Urinary bladder (tissue), 4 donors: Measurements from ENCODE around the gene PLA2G2F. TPM values are rescaled to one million over a fixed set of nuclear protein-coding genes. Genes with fewer than 3 reads are reported as not detected.

Experiments
- DNase-seq: peaks from one replicate; pipeline ENCODE4 v3.0.0-alpha.2; 2015; ENCODE audit errors: extremely low spot score
- H3K27ac ChIP-seq: one replicate; pipeline ENCODE4 v1.5.1; 2013; ENCODE audit warnings: low read depth, mild to moderate bottlenecking, moderate library complexity
- H3K36me3 ChIP-seq: one replicate; pipeline ENCODE4 v1.6.1; 2013; ENCODE audit warnings: mild to moderate bottlenecking, moderate library complexity; ENCODE audit not compliant: insufficient read depth
- H3K4me1 ChIP-seq: one replicate; pipeline ENCODE4 v1.6.1; 2013; ENCODE audit warnings: mild to moderate bottlenecking, moderate library complexity; ENCODE audit not compliant: insufficient read depth
- H3K4me3 ChIP-seq: one replicate; pipeline ENCODE4 v1.5.1; 2013; ENCODE audit warnings: low read depth, low read length
- WGBS: extraction: QIAGEN DNeasy Blood & Tissue Kit; methylation state at CpG from one replicate; pipeline ENCODE4 v1.1.7; 2013; 5-methylcytosine and 5-hydroxymethylcytosine counted together
- polyA plus RNA-seq: library from polyadenylated mRNA; stranded (reverse); fragments of 200-250 nt; gene quantifications from one replicate; pipeline ENCODE4 v1.2.3, GENCODE V29; 2013
- total RNA-seq: library from RNA; depleted of rRNA; stranded (reverse); fragments of >200 nt; gene quantifications from one replicate; pipeline ENCODE4 v1.2.3, GENCODE V29; 2014
- donor health status: healthy with polysubstance abuse.
- donor health status: healthy.

The PLA2G2F gene
- total and polyA plus RNA-seq, 2 donors, result 1.3 to 2.6 TPM

DNA sequence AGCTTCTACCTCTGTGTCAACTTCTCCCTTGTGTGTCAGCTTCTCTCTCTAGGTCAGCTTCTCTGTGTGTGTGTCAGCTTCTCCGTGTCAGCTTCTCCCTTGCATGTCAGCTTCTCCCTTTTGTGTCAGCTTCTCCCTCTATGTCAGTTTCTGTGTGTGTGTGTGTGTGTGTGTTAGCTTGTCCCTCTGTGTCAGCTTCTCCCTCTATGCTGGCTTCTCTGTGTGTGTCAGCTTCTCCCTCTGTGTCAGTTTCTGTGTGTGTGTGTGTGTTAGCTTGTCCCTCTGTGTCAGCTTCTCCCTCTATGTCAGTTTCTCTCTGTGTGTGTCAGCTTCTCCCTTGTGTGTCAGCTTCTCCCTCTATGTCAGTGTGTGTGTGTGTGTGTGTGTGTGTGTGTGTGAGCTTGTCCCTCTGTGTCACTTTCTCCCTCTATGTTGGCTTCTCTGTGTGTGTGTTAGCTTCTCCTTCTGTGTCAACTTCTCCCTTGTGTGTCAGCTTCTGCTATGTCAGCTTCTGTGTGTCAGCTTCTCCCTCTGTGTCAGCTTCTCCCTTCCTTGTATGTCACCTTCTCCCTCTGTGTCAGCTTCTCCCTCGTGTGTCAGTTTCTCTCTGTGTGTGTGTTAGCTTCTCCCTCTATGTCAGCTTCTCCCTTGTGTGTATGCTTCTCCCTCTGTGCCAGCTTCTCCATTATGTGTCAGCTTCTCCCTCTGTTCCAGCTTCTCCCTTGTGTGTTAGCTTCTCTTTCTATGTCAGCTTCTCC lies 40.4 kb downstream of the PLA2G2F start:
- H3K4me3 ChIP-seq, result no peak overlapping the region
- H3K4me1 ChIP-seq, result no peaks in the 10 kb centered on the region
- 93% methylated on average over 2 of the region's 2 CpGs for WGBS
- H3K36me3 ChIP-seq, result no peaks in the 10 kb centered on the region
- no peak overlapping the region for H3K27ac ChIP-seq
- no peak for DNase-seq

DNA sequence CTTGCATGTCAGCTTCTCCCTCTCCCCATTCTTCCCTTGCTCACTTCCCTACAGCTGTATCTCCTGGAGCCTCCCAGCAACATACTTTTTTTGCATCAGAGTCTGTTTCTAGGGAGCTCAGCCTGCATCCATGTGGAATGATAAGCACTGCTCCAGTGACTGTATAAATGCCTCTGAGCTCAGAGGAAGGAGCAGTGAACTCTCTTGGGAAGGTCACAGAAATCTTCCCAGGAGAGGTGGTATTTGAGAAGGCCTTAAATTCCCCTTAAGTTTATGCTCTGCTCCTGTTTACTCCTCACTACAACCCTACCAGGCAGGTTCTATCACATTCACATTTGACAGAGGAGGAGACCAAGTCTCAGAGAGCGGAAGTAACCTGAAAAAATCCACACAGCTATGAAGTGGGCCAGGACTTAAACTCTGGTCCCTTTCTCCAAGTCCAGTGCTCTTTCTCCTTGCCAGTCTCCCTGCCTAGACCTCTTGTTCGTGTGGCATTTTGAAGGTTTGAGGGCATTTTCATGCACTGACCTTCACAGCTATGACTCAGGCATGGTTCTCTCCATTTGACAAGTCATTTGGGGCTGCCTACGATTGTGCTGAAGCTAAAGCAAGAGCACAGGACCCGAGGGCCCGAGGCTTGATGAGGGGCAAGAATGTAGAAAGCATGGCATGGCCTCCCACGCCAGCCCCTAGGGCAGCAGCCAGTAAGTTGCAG lies 41.2 kb downstream of the PLA2G2F start:
- Histone ChIP-seq H3K4me1 (no peaks in the 10 kb centered on the region), H3K36me3 (no peaks in the 10 kb centered on the region), H3K4me3 (no peak overlapping the region), H3K27ac (no peak overlapping the region)
- no peak for DNase-seq
- WGBS, result 78% methylated on average over 6 of the region's 6 CpGs

GRCh38 chr1:20180844-20181207 lies 41.7 kb downstream of the PLA2G2F start:
- Histone ChIP-seq H3K4me3 (no peak overlapping the region), H3K27ac (no peak overlapping the region), H3K36me3 (no peaks in the 10 kb centered on the region), H3K4me1 (no peaks in the 10 kb centered on the region)
- DNase-seq, result no peak
- WGBS, result 59% methylated on average over 3 of the region's 3 CpGs

- H3K4me3 ChIP-seq, result no peak overlapping the region
- H3K27ac ChIP-seq, result no peak overlapping the region
- H3K4me1 ChIP-seq, result no peaks in the 10 kb centered on the region
- H3K36me3 ChIP-seq, result no peaks in the 10 kb centered on the region
- DNase-seq, result no peak
Observed at GRCh38 chr1:20182415-20182814, 43.3 kb downstream of the PLA2G2F start.

GRCh38 chr1:20183035-20183434 lies 43.9 kb downstream of the PLA2G2F start:
- H3K4me3 ChIP-seq, result no peak overlapping the region
- H3K4me1 ChIP-seq, result no peaks in the 10 kb centered on the region
- H3K27ac ChIP-seq, result no peak overlapping the region
- no peak for DNase-seq
- H3K36me3 ChIP-seq, result no peaks in the 10 kb centered on the region
- 91% methylated on average over 10 of the region's 10 CpGs for WGBS

DNA sequence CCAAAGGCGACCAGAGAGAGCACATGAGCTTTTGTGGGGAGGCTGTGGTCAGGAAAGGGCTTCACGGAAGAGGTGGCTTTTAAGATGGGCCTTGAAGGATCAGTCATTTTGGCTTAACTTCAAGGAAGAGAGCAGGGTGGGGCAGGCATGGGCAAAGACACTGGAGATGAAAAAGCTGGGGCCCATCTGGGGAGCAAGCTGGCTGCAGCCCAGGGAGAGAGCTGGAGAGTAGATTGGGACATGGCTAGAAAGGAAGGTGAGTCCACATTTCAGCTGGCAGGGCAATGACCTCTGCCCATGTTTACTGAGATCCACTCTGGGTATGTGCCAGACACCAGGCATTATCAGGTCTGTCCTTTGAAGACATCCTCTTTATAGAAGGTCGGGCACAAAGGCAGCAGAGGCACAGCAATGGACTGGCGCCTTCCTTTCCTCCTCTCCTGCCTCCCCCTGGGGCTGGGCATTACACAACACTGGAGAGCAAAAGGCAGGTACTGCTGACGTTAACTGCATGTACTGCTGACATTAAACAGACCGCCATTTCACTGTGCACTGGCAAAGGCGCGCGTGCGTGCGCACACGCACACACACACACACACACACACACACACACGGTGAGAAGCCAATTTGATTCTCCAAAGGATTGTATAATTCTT lies 44.6 kb downstream of the PLA2G2F start:
- DNase-seq, result no peak
- 64% methylated on average over 13 of the region's 13 CpGs for WGBS
- H3K36me3 ChIP-seq, result no peaks in the 10 kb centered on the region
- no peak overlapping the region for H3K4me3 ChIP-seq
- no peak overlapping the region for H3K27ac ChIP-seq
- H3K4me1 ChIP-seq, result no peaks in the 10 kb centered on the region

DNA sequence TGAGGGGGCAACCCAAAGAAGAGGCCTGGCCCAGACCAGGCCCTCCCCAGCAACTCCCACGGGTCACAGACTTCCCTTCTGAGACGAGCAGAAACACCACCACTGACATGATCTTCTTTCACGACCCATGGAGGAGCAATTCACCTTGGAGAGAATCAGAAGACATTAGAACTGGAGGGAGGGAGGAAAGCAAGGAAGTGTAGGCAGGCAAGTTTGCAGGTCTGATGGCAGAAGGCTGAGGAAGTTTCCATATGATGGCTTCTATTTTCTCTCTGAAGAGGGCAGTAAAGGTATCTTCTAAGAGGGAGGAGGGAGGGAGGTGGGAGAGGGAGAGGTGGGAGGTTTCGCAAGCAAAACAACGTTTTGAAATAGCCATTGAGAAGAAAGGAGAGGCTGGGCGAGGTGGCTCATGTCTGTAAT lies 45.4 kb downstream of the PLA2G2F start:
- no peaks in the 10 kb centered on the region for H3K36me3 ChIP-seq
- WGBS, result 69% methylated on average over 6 of the region's 6 CpGs
- H3K4me1 ChIP-seq, result no peaks in the 10 kb centered on the region
- H3K27ac ChIP-seq, result no peak overlapping the region
- no peak for DNase-seq
- no peak overlapping the region for H3K4me3 ChIP-seq

DNA sequence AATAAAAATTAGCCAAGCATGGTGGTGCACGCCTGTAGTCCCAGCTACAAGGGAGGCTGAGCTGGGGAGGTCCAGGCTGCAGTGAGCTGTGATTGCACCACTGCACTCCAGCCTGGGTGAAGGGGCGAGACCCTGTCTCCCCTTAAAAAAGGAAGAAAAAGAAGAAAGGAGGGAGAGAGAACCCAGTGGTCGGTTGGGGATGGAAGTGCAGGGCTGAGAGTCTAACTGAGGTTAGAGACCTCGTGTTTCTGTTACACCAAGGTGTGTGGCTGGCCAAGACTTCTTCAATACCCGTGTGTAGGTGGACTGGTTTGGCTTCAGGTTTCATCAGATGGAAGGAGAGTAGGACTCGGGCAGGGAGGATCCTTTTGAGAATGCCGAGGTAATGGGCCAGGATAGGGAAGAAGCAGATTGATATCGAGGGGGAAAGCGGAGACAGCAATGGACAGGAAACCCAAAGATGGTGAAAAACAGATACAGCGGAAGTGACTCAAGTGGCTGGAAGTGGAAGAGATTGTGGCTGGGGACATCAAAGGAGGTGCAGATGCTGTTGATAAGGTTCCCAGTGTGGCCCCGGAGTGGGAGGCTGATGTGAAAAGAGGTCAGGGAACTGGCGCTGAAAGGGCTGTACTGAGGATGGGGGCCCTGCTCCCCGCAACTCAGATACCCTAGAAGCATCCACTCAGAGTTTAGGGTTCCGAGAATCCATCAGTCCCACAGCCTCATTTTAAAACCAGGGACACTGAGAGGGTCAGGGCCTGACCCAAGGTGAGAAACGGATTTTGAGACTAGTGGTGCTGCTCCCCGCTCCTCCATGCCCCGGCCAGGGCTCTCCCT lies 46.1 kb downstream of the PLA2G2F start:
- Histone ChIP-seq H3K4me1 (no peaks in the 10 kb centered on the region), H3K36me3 (no peaks in the 10 kb centered on the region), H3K27ac (no peak overlapping the region), H3K4me3 (no peak overlapping the region)
- WGBS, result 69% methylated on average over 17 of the region's 17 CpGs
- DNase-seq, result no peak

GRCh38 chr1:20185834-20186782 lies 47.0 kb downstream of the PLA2G2F start, which contains the start of the genes PLA2G2C and UBXN10:
PLA2G2C (minus strand) TSS chr1:20186518; CDS start chr1:20177363, 9,155 bp downstream.
UBXN10 (plus strand) TSS chr1:20186096; CDS start chr1:20190562, 4,466 bp downstream.
- no peak for DNase-seq
- H3K36me3 ChIP-seq, result no peaks in the 10 kb centered on the region
- peak within 1 kb of the TSS; percentile 9 for H3K4me3 ChIP-seq
- H3K27ac ChIP-seq, result no peak within 1 kb of the TSS
- 2% methylated on average over 52 of the region's 52 CpGs for WGBS
- H3K4me1 ChIP-seq, result no peaks in the 10 kb centered on the region

DNA sequence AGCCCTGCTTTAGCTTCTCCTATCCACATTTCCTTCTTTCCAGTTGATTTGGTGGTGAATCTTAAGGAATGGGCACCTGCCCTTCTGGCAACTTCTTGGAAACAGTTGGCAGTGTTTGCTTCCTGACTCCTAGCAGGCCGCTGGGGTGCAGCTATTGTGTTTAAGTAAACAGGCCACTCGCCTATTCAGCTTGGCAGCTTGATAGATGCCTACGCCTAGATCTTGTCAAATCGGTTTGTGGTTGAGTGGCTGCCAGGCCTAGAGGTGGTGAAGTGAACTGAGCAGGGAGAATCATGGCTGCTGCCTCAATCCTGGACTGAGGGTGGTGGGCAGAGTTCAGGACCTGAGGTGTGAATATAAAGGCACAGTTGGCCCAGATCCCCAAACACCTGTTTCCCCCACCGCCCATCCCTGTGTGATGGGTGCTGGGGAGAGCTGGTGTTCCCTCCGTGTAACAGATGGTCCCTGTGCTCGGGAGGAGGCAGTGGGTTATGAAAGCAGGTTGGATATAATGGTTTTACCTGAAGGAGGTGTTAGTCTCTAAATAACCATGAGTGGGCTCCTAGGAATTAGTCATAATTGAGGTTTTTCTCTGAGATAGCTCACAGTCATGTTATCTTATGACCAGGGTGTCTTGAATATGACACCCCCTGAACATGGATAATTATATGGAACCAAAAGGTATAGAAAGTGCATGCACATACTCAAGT lies 48.1 kb downstream of the PLA2G2F start:
- no peak for DNase-seq
- 51% methylated on average over 7 of the region's 7 CpGs for WGBS
- Histone ChIP-seq H3K4me1 (no peaks in the 10 kb centered on the region), H3K4me3 (no peak overlapping the region), H3K27ac (no peak overlapping the region), H3K36me3 (no peaks in the 10 kb centered on the region)

- Histone ChIP-seq H3K27ac (no peak overlapping the region), H3K36me3 (no peaks in the 10 kb centered on the region), H3K4me3 (no peak overlapping the region), H3K4me1 (no peaks in the 10 kb centered on the region)
- WGBS, result 32% methylated on average over 4 of the region's 4 CpGs
- no peak for DNase-seq
Observed at GRCh38 chr1:20187813-20188454, 48.8 kb downstream of the PLA2G2F start.

DNA sequence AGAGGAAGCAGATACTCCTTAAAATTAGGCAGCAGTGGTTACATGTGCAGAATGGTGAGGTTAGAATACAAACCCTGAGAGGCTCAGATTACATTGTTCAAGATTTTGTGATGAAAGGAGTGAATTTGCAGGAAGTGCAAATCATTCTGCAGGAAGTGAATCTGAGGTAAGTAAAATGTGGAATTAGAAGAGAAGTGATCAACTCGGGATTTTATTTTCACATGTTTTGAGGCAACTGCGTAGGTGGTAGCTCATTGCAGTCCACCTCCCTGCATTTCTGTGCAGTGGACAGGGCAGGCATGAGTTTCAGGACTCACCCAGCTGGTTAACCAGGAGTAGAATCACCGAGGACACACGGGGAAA lies 49.3 kb downstream of the PLA2G2F start:
- Histone ChIP-seq H3K36me3 (no peaks in the 10 kb centered on the region), H3K4me1 (no peaks in the 10 kb centered on the region), H3K4me3 (no peak overlapping the region), H3K27ac (no peak overlapping the region)
- WGBS, result 65% methylated on average over 4 of the region's 4 CpGs
- DNase-seq, result no peak
